Vagina (tissue), 2 donors: Measurements from ENCODE around the gene STARD13.

ENCODE experiments used
- POLR2A ChIP-seq, 2 donors: fragments of 450-650 bp; IDR thresholded peaks; one replicate each; pipeline ENCODE4 v1.6.1; 2017; ENCODE audit warnings: antibody characterized with exemption in 2 of 2, mild to moderate bottlenecking in 2 of 2, moderate library complexity in 2 of 2
- TF ChIP-seq, protein P1 (sequence below), 3 experiments: fragments of 450-650 bp in 2 of 3; fragments of 200-600 bp in 1 of 3; sonication (generic) in 1 of 3; IDR thresholded peaks; one replicate each; pipeline ENCODE4 v1.5.1; 2017 to 2019; ENCODE audit warnings: antibody characterized with exemption in 3 of 3, mild to moderate bottlenecking in 2 of 3, moderate library complexity in 2 of 3

DNA sequence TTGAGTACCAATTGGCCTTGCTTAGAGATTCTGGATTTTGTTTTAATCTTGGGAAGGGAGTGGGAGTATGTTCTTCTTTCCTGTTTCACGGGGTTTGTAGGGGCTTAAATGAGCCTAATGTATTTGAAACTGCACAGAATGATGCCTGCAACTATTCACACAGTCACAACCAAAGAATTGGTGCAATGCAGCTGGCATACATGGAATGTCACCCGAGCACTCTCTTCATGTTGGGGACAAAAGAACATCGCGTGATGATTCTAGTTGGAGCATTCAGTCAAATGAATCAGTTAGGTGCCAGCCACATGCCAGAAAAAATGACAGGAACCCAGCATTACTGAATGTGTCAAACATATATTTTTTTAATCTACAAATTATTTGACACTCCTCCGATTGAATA lies 22.1 kb downstream of the STARD13 start:
- TF ChIP-seq, protein P1, sequence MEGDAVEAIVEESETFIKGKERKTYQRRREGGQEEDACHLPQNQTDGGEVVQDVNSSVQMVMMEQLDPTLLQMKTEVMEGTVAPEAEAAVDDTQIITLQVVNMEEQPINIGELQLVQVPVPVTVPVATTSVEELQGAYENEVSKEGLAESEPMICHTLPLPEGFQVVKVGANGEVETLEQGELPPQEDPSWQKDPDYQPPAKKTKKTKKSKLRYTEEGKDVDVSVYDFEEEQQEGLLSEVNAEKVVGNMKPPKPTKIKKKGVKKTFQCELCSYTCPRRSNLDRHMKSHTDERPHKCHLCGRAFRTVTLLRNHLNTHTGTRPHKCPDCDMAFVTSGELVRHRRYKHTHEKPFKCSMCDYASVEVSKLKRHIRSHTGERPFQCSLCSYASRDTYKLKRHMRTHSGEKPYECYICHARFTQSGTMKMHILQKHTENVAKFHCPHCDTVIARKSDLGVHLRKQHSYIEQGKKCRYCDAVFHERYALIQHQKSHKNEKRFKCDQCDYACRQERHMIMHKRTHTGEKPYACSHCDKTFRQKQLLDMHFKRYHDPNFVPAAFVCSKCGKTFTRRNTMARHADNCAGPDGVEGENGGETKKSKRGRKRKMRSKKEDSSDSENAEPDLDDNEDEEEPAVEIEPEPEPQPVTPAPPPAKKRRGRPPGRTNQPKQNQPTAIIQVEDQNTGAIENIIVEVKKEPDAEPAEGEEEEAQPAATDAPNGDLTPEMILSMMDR (IDR thresholded peaks at IDR 0.05), result no peak
- no peak for TF ChIP-seq POLR2A (IDR thresholded peaks at IDR 0.05)
